Measurements from ENCODE around the gene LSM12. TPM values are rescaled to one million over a fixed set of nuclear protein-coding genes. Genes with fewer than 3 reads are reported as not detected.

LSM12 gene
- total RNA-seq, 2 experiments from 2014 or later, result 61.9 to 62.5 TPM

DNA sequence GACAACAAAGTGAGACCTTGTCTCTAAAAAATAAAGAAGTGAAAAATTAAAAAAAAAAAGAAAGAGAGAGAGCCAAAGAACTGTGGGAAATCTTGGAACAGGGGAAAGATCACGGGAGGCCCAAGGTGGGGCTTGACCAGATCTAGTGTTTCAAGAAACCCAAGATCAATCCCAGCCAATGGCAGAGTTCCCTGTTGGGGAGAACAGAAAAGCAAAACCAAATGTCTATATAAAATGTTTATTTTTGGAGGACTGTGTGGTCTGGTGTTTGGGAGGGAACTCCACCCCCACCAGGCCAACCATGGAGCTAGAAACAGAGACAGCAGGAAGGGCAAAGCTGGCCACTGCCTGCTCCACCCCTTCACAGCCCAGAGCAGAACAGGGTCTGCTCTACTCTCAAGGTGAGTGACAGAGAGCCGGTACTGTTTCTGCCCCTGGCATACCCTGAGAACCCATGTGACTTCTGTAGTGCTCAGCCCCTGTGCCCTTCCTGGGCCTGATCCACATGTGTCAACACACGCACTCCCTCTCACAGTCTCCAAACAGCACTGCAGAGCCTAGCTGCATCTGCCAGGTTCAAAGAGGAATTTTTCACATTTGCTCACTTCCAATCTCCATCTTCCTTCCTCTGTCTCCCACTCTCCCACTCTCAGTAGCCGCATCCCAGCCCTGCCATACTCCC lies 55.4 kb downstream of the LSM12 start:
- H3K4me1 Mint-ChIP-seq (ENCODE audit: low read depth), result peaks cover 44% of the 10 kb centered on the region
- DNase-seq (no peak), ATAC-seq (no peak)
- H3K36me3 Mint-ChIP-seq (ENCODE audit: low read depth), result peaks cover 14% of the 10 kb centered on the region
- H3K9me3 Mint-ChIP-seq (ENCODE audit: insufficient read depth), result no peaks in the 10 kb centered on the region
- ChIA-PET CTCF (interaction anchor here (0.6 to 4.6 kb wide), 2 partner anchors 67 to 199 kb away, joined by 3 to 13 read pairs; no protein-coding TSS in a partner anchor), POLR2A (interaction anchor here (0.6 kb wide), 1 partner anchor 649 kb away, joined by 3 read pairs; no protein-coding TSS in a partner anchor)
- H3K27ac Mint-ChIP-seq, result no peak overlapping the region
- peaks cover 7% of the 10 kb centered on the region for H3K27me3 Mint-ChIP-seq (ENCODE audit: low read depth)
- no peak overlapping the region for H3K4me3 Mint-ChIP-seq

DNA sequence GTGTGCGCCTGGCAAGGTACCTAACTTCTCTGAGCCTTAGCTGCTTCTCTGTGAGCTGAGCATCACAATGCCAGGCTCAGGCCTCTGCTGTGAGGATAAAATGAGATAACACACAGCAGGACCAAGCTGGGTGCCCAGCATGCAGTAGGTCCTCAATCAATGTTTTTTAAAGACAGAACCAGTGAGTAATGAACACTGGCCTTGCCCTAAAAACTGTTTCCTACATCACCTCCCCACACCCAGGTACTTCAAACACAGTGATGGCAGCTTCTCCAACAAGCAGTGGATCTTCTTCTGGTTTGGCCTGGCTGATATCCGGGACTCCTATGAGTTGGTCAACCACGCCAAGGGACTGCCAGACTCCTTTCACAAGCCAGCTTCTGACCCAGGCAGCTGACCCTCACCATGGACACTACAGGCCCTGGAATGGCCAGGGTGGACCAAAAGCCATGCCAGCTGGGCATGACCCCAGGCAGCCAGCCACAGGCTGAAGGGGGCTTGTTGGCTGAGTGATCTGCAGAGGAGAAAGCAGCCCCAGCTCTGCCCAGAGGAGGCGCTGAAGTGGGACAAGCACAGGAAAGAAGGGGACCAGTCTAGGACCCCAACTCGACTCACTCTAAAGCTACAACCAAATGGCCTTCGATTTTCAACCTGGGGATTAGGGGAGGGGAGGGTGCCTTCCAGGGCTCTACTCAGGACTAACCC lies 58.1 kb downstream of the LSM12 start:
- no peak for DNase-seq
- Mint-ChIP-seq H3K27me3 (ENCODE audit: low read depth) (peaks cover 18% of the 10 kb centered on the region), H3K9me3 (ENCODE audit: insufficient read depth) (no peaks in the 10 kb centered on the region), H3K36me3 (ENCODE audit: low read depth) (peaks cover 12% of the 10 kb centered on the region), H3K4me3 (peak overlapping the region; percentile 79), H3K27ac (peak overlapping the region; percentile 70), H3K4me1 (ENCODE audit: low read depth) (peaks cover 40% of the 10 kb centered on the region)
- CTCF ChIA-PET, result interaction anchor here (0.6 to 2.3 kb wide), 8 partner anchors 13 to 1041 kb away, joined by 3 to 8 read pairs (median 4); partner anchors contain the start of gene HDAC5
- POLR2A ChIA-PET, result interaction anchor here (0.6 to 1.0 kb wide), 3 partner anchors 58 to 115 kb away, joined by 3 to 7 read pairs (median 3); partner anchors contain the start of genes HDAC5 and LSM12
- ATAC-seq, result no peak

DNA sequence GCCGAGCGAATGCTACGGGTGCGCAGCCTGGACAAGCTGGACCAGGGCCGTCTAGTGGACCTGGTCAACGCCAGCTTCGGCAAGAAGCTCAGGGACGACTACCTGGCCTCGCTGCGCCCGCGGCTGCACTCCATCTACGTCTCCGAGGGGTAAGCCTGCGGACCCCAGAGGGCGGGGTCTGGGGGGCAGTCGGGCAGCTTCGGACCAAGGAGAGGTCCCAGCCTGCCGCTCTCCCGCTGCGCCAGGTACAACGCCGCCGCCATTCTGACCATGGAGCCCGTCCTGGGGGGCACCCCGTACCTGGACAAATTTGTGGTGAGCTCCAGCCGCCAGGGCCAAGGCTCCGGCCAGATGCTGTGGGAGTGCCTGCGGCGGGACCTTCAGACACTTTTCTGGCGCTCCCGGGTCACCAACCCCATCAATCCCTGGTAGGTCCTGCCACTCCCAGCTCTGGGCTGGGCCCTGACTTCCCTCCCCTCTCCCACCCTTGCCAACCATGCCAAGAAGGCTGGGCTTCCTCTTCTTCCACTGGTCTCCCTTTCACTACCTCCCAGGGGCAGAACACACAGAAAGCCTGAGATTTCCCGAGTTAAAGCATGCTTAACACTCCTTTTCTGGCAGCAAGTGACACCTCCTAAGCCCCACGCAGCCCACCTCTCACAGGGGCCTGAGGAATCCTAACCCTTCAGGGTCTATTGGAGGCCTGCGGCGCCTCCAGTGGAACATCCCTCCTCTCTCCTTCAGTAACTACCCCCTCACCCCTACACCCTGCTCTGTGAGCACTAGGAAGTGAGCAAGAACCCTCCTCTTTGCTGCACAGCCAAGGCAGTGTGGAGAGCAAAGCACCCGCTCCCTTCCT lies 58.9 kb downstream of the LSM12 start:
- Mint-ChIP-seq H3K9me3 (ENCODE audit: insufficient read depth) (no peaks in the 10 kb centered on the region), H3K27ac (peak overlapping the region; percentile 73), H3K4me1 (ENCODE audit: low read depth) (peaks cover 38% of the 10 kb centered on the region), H3K4me3 (peak overlapping the region; percentile 79), H3K36me3 (ENCODE audit: low read depth) (peaks cover 12% of the 10 kb centered on the region), H3K27me3 (ENCODE audit: low read depth) (peaks cover 18% of the 10 kb centered on the region)
- POLR2A ChIA-PET, result interaction anchor here (0.9 to 1.0 kb wide), 2 partner anchors 59 to 116 kb away, joined by 3 to 7 read pairs; partner anchors contain the start of genes HDAC5 and LSM12
- no peak for DNase-seq
- CTCF ChIA-PET, result interaction anchor here (0.6 to 2.3 kb wide), 7 partner anchors 8 to 1042 kb away, joined by 3 to 8 read pairs (median 3); no protein-coding TSS in a partner anchor
- no peak for ATAC-seq

DNA sequence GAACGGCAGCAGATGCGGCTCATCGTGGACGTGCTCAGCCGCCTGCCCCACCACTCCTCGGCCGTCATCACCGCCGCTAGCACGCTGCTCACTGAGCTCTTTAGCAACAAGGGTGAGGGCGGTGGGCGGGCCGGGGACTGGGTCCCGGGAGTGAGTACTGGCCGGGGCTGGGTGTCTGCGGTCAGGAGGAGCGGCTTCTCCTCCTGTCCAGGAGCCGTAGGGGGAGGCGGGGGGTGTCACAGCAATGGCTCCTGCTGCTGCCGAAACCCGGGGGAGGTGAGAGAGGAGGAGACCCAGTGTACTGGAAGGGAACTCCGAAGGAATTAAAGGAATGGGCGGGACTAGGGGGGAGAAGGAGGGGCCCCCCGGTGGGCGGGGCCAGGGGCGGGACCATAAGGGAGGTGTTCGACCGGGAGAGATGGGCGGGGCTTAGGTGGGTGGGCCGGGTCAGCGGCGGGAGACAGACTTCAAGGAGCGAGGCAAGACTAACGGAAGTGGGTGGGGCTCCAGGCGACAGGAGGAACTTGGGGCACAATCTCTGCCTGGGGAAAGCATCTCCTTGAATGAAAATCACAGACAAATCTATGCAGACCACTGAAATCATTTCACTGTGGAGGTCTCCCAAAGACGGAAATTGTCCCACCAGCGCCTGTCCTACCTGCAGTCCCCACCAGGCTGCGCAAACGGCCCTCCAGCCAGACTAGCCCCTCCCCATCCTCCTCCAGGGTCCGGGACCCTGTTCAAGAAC lies 59.7 kb downstream of the LSM12 start:
- DNase-seq, result peak; percentile 99
- ChIA-PET CTCF (interaction anchor here (1.2 to 2.3 kb wide), 4 partner anchors 9 to 97 kb away, joined by 3 to 8 read pairs (median 5); no protein-coding TSS in a partner anchor), POLR2A (interaction anchor here (1.0 kb wide), 1 partner anchor 117 kb away, joined by 3 read pairs; the partner anchor contains the start of gene HDAC5)
- Mint-ChIP-seq H3K9me3 (ENCODE audit: insufficient read depth) (no peaks in the 10 kb centered on the region), H3K27me3 (ENCODE audit: low read depth) (peaks cover 18% of the 10 kb centered on the region), H3K4me3 (peak overlapping the region; percentile 79), H3K27ac (peak overlapping the region; percentile 73), H3K36me3 (ENCODE audit: low read depth) (peaks cover 12% of the 10 kb centered on the region), H3K4me1 (ENCODE audit: low read depth) (peaks cover 39% of the 10 kb centered on the region)
- ATAC-seq, result peak; percentile 87

DNA sequence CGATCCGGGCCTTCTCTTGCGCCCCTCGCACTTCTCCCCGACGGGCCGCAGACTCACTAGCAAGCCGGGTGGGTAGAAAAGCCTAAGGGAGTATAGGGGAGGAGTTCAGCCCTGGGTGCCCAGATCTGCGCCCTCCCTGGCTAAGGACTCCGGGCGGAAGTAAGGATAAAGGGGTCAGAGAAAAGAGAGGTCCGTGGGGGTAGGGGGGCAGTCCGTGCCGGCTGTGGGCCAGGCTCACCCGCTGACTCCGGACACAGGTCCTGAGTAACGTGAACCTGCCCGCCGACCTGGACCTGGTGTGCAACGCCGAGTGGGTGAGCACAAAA lies 60.2 kb downstream of the LSM12 start:
- Mint-ChIP-seq H3K4me1 (ENCODE audit: low read depth) (peaks cover 36% of the 10 kb centered on the region), H3K9me3 (ENCODE audit: insufficient read depth) (no peaks in the 10 kb centered on the region), H3K27me3 (ENCODE audit: low read depth) (peaks cover 20% of the 10 kb centered on the region), H3K36me3 (ENCODE audit: low read depth) (peaks cover 8% of the 10 kb centered on the region), H3K4me3 (peak overlapping the region; percentile 79), H3K27ac (peak overlapping the region; percentile 57)
- ChIA-PET POLR2A (no interaction called here), CTCF (interaction anchor here (2.1 to 2.3 kb wide), 2 partner anchors 35 to 63 kb away, joined by 6 to 8 read pairs; no protein-coding TSS in a partner anchor)
- no peak for DNase-seq
- ATAC-seq, result peak; percentile 9

DNA sequence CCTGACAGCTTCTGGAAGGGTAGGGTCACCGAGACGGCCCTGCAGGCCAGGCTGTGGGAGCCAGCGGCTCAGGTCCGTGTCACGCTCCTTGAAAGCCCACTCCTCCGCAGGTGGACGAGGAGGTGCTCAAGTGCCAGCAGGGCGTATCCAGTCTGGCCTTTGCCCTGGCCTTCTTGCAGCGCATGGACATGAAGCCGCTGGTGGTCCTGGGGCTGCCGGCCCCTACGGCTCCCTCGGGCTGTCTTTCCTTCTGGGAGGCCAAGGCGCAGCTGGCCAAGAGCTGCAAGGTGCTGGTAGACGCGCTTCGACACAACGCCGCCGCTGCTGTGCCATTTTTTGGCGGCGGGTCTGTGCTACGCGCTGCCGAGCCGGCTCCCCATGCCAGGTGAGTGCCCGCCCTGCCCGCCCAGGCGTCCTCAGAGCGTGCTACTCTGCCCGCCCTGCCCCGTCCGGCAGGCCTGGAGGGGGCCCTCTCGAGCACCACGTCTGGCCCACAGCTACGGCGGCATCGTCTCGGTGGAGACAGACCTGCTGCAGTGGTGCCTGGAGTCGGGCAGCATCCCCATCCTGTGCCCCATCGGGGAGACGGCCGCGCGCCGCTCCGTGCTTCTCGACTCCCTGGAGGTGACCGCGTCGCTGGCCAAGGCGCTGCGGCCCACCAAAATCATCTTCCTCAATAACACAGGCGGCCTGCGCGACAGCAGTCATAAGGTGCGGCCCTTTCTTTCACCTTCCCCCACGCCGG lies 60.8 kb downstream of the LSM12 start:
- DNase-seq (peak; percentile 44), ATAC-seq (peak; percentile 5)
- CTCF ChIA-PET, result interaction anchor here (1.1 to 2.1 kb wide), 2 partner anchors 62 to 95 kb away, joined by 4 to 6 read pairs; no protein-coding TSS in a partner anchor
- Mint-ChIP-seq H3K36me3 (ENCODE audit: low read depth) (peaks cover 6% of the 10 kb centered on the region), H3K4me3 (peak overlapping the region; percentile 79), H3K4me1 (ENCODE audit: low read depth) (peaks cover 33% of the 10 kb centered on the region), H3K27ac (no peak overlapping the region), H3K27me3 (ENCODE audit: low read depth) (peaks cover 20% of the 10 kb centered on the region), H3K9me3 (ENCODE audit: insufficient read depth) (no peaks in the 10 kb centered on the region)
- POLR2A ChIA-PET, result no interaction called here

DNA sequence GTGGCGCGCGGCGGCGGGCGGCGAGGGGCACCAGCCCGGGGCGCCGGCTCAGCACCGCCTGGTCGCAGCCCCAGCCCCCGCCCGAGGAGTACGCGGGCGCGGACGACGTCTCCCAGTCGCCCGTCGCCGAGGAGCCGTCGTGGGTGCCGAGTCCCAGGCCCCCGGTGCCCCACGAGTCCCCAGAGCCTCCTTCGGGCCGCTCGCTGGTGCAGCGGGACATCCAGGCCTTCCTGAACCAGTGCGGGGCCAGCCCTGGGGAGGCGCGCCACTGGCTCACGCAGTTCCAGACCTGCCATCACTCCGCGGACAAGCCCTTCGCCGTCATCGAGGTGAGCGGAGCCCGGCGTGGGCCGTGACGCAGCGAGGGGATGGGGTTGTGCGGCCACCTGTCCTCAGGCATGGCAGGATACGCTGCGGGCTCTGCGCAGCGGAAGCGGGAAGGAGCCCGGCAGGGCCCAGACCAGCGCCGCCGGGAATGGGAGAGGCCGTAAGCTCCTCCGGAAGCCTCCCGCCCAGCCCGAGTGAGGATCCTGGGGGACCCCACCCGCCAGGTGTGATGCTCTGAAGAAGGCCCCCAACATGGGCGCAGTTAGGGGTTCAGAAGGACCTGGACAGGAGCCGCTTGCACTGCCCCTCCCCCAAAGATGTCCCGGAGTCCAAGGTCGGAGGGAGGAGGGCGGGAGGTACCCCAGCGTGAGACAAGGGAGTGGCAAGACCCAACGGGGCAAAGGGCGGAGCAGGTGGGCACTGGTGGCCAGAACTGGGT lies 61.5 kb downstream of the LSM12 start:
- H3K27me3 Mint-ChIP-seq (ENCODE audit: low read depth), result peaks cover 22% of the 10 kb centered on the region
- ChIA-PET CTCF (interaction anchor here (1.1 kb wide), 1 partner anchor 95 kb away, joined by 4 read pairs; no protein-coding TSS in a partner anchor), POLR2A (no interaction called here)
- DNase-seq (peak; percentile 34), ATAC-seq (no peak)
- H3K9me3 Mint-ChIP-seq (ENCODE audit: insufficient read depth), result no peaks in the 10 kb centered on the region
- H3K4me3 Mint-ChIP-seq, result no peak overlapping the region
- no peak overlapping the region for H3K27ac Mint-ChIP-seq
- peaks cover 32% of the 10 kb centered on the region for H3K4me1 Mint-ChIP-seq (ENCODE audit: low read depth)
- H3K36me3 Mint-ChIP-seq (ENCODE audit: low read depth), result peaks cover 6% of the 10 kb centered on the region

DNA sequence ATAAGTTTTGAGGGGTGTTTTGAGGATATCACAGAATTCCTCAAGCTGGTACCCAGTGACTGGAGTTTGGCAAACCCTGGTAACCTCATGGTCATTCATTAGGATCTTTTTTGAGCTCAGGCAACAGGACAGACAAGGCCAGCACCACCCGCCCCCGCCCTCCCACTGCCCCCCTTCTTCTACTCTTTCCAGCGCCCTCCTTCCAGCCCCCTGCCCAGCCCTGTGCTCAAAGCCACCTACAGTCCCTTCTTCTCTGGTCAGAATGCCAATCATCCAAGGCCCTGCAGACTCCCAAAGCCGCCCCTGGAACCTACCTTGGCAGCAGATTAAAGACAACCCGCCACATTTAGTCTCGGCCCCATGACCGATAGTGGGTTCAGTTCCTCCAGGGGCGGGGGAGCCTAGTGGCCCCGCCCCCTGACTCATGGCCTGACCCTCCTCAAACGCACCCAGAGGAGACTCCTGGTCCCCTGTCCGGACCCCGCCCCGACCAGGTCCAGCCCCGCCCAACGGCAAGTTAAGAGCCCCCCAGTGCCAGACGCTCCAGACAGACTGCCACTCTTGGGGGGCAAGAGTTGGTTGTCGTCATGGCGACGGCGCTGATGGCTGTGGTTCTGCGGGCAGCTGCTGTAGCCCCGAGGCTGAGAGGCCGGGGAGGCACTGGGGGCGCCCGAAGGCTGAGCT lies 62.3 kb downstream of the LSM12 start, which contains the start of gene NAGS:
TSS of gene NAGS (plus strand) at position 546 of the 684 bp plus-strand sequence. CDS start at position 588, 42 bp downstream.
- H3K36me3 Mint-ChIP-seq (ENCODE audit: low read depth), result peaks cover 6% of the 10 kb centered on the region
- POLR2A ChIA-PET, result no interaction called here
- DNase-seq, result peak; percentile 28
- H3K4me1 Mint-ChIP-seq (ENCODE audit: low read depth), result peaks cover 32% of the 10 kb centered on the region
- ATAC-seq, result no peak
- CTCF ChIA-PET, result interaction anchor here (0.7 to 2.3 kb wide), 4 partner anchors 20 to 94 kb away, joined by 3 to 10 read pairs (median 4); no protein-coding TSS in a partner anchor
- peaks cover 22% of the 10 kb centered on the region for H3K27me3 Mint-ChIP-seq (ENCODE audit: low read depth)
- H3K4me3 Mint-ChIP-seq, result no peak within 1 kb of the TSS
- no peaks in the 10 kb centered on the region for H3K9me3 Mint-ChIP-seq (ENCODE audit: insufficient read depth)
- no peak within 1 kb of the TSS for H3K27ac Mint-ChIP-seq

DNA sequence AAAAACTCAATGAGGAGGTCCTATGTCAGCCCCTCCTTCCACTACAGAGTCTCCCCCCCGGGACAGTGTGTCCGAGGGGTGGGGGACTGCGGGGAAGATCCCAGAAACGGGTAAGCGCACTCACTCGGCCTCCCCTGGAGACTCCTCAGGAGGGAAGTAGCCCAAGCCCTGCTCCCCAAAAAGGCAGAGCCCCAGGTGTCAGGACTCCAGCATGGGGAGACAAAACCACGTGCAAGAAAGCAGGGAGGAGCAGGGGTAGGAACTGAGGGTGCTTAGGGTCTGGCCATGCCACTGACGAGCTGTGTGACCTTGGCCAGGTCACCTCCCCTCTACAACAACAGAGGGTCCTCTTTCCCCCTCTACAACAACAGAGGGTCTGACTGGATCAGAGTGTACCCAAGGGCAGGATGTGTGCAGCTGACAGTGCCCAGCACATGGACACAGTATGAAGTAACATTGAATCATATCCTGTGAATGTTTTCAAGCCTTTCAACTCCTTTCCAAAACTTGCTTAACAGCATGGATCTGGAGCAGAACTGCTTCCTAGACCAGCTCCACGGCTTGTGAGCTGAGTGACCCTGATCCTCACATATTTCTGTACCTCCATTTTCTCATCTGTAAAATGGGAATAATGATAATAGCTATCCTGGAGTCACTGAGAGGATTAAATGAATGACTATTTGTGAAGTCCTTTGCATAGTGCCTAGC lies 64.2 kb downstream of the LSM12 start:
- Mint-ChIP-seq H3K27me3 (ENCODE audit: low read depth) (peaks cover 30% of the 10 kb centered on the region), H3K4me1 (ENCODE audit: low read depth) (peaks cover 21% of the 10 kb centered on the region), H3K27ac (no peak overlapping the region), H3K4me3 (no peak overlapping the region), H3K36me3 (ENCODE audit: low read depth) (peaks cover 2% of the 10 kb centered on the region), H3K9me3 (ENCODE audit: insufficient read depth) (no peaks in the 10 kb centered on the region)
- ChIA-PET POLR2A (no interaction called here), CTCF (interaction anchor here (1.0 to 2.3 kb wide), 3 partner anchors 55 to 124 kb away, joined by 3 to 10 read pairs (median 3); no protein-coding TSS in a partner anchor)
- no peak for ATAC-seq
- DNase-seq, result no peak

Measured in activated CD8-positive, alpha-beta T cell treated with anti-CD3 and anti-CD28 coated beads, Interleukin-2, amount 10 ng/mL, durations not matched to agents 7 days and 5 days (primary cell).